Endothelial cell (in vitro differentiated cells): ENCODE results near the gene CHMP2A. TPM values are rescaled to one million over a fixed set of nuclear protein-coding genes. Genes with fewer than 3 reads are reported as not detected.

Experiments
- DNase-seq: peaks from one replicate; pipeline ENCODE4 v3.0.0; 2021; ENCODE audit warnings: low spot score
- H3K27ac Mint-ChIP-seq: one replicate; pipeline ENCODE4 v1.8.0; 2021; ENCODE audit warnings: mixed read lengths, inconsistent platforms; ENCODE audit not compliant: unreplicated experiment
- H3K27me3 Mint-ChIP-seq: one replicate; pipeline ENCODE4 v1.8.0; 2021; ENCODE audit warnings: mild to moderate bottlenecking, moderate library complexity, mixed read lengths, inconsistent platforms; ENCODE audit not compliant: unreplicated experiment
- H3K36me3 Mint-ChIP-seq: one replicate; pipeline ENCODE4 v1.8.0; 2021; ENCODE audit warnings: mild to moderate bottlenecking, low read depth, mixed read lengths, inconsistent platforms; ENCODE audit not compliant: unreplicated experiment
- H3K4me1 Mint-ChIP-seq: one replicate; pipeline ENCODE4 v1.8.0; 2021; ENCODE audit warnings: mild to moderate bottlenecking, mixed read lengths, inconsistent platforms; ENCODE audit not compliant: unreplicated experiment
- H3K4me3 Mint-ChIP-seq: one replicate; pipeline ENCODE4 v1.8.0; 2021; ENCODE audit warnings: mild to moderate bottlenecking, mixed read lengths, inconsistent platforms; ENCODE audit not compliant: unreplicated experiment
- H3K9me3 Mint-ChIP-seq: one replicate; pipeline ENCODE4 v1.8.0; 2021; ENCODE audit warnings: mixed read lengths, inconsistent platforms; ENCODE audit not compliant: unreplicated experiment
- CTCF ChIP-seq: fragments of 200-600 bp; sonication (generic); IDR thresholded peaks from one replicate; pipeline ENCODE4 v1.5.0; 2021; ENCODE audit warnings: antibody characterized with exemption; ENCODE audit not compliant: unreplicated experiment
- total RNA-seq: library from RNA; stranded (reverse); fragmentation: NEBNext Ultra II Directional; extraction: Animal tissue kit (Norgen Biotek cat#: 25700); gene quantifications from one replicate; pipeline ENCODE4 v1.2.1, GENCODE V29; 2021; ENCODE audit not compliant: unreplicated experiment

Gene CHMP2A
- total RNA-seq, 1 donor from 2014 or later = 130 TPM

DNA sequence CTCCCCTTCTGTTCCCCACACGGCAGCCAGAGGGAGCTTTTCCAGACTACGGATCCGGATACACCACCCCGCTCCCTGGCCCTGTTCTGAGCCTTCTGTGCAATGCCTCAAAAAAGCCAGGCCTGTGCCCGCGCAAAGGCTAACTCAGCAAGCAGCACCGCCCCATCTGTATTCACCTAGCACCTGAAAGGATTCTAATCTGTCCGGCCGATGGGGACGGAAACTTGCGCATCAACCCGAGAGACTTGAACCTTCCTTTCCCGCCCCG, 35.9 kb downstream of the CHMP2A start:
- H3K4me3 Mint-ChIP-seq = peak overlapping the region; percentile 97
- H3K36me3 Mint-ChIP-seq = peaks cover 21% of the 10 kb centered on the region
- no peak for TF ChIP-seq CTCF
- peak overlapping the region; percentile 99 for H3K27ac Mint-ChIP-seq
- peak; percentile 74 for DNase-seq
- H3K27me3 Mint-ChIP-seq = peaks cover 23% of the 10 kb centered on the region
- peaks cover 29% of the 10 kb centered on the region for H3K4me1 Mint-ChIP-seq
- no peaks in the 10 kb centered on the region for H3K9me3 Mint-ChIP-seq

DNA sequence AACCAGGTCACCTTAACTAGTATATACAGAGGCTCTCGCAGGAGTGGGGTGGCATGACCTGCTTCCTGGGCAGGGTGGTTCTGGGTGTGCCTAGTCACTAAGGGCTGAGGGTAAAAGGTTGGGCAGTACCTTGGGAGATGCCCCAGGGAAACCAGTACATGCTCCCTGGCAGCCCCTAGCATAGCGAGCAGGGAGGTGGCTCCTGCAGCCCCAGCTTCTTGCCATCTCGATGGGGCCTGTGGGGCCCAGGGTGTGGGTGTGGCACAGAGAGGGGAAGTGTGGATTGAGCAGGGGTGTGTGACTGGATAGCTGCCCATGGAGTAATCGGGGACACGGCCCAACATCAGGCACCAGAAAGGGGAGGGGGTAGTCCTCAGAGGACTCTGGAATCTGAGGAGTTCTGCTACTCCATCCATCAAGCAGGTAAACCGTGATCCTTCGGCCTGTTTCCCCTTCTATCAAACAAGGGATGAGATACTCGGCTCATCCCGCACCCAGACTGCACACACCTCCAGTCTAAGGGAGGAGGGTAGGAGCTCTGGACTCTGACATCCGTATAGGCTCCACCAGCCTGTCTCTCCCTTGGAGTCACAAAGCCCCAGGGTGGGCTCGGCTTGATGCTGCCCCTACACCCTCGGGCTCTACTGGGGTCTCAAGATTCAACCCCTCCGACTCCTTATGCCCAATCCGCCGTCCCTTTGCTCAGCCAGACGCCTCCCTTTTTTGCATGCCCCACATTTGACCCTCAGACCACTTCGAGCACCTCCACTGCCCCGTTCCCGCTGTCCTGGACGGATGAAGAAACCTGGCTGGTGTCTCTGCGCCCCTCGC, 36.4 kb downstream of the CHMP2A start:
- no peaks in the 10 kb centered on the region for H3K9me3 Mint-ChIP-seq
- no peak for DNase-seq
- H3K4me3 Mint-ChIP-seq = peak overlapping the region; percentile 97
- H3K27ac Mint-ChIP-seq = peak overlapping the region; percentile 99
- H3K36me3 Mint-ChIP-seq = peaks cover 21% of the 10 kb centered on the region
- H3K4me1 Mint-ChIP-seq = peaks cover 29% of the 10 kb centered on the region
- peaks cover 23% of the 10 kb centered on the region for H3K27me3 Mint-ChIP-seq
- TF ChIP-seq CTCF = no peak

- Mint-ChIP-seq H3K4me1 (peaks cover 29% of the 10 kb centered on the region), H3K36me3 (peaks cover 18% of the 10 kb centered on the region), H3K9me3 (no peaks in the 10 kb centered on the region), H3K27ac (no peak overlapping the region), H3K27me3 (peaks cover 25% of the 10 kb centered on the region), H3K4me3 (no peak overlapping the region)
- DNase-seq = no peak
- TF ChIP-seq CTCF = no peak
Observed at GRCh38 chr19:58516964-58517833, 37.7 kb downstream of the CHMP2A start.

GRCh38 chr19:58516246-58516836, 38.6 kb downstream of the CHMP2A start:
- no peak overlapping the region for H3K27ac Mint-ChIP-seq
- TF ChIP-seq CTCF = no peak
- peaks cover 25% of the 10 kb centered on the region for H3K27me3 Mint-ChIP-seq
- H3K4me3 Mint-ChIP-seq = peak overlapping the region; percentile 31
- DNase-seq = no peak
- H3K9me3 Mint-ChIP-seq = no peaks in the 10 kb centered on the region
- H3K36me3 Mint-ChIP-seq = peaks cover 18% of the 10 kb centered on the region
- H3K4me1 Mint-ChIP-seq = peaks cover 29% of the 10 kb centered on the region
